Loucy (cell line): ENCODE results near the gene GDPD3.

Source experiments
- H2AFZ ChIP-seq: fragments of 200-600 bp; sonication (generic); 2 replicates; pipeline ENCODE4 v1.6.0; 2016; ENCODE audit warnings: antibody characterized with exemption, mild to moderate bottlenecking, low read length, moderate library complexity
- H3F3A ChIP-seq: fragments of 200-600 bp; 2 replicates; pipeline ENCODE4 v1.6.0; 2016; ENCODE audit warnings: antibody characterized with exemption, low read depth, mild to moderate bottlenecking
- H3K27me3 ChIP-seq: fragments of 200-600 bp; sonication (generic); 2 replicates; pipeline ENCODE4 v1.6.1; 2014; ENCODE audit warnings: low read length, mild to moderate bottlenecking; ENCODE audit not compliant: insufficient read depth, poor library complexity, severe bottlenecking
- H3K36me3 ChIP-seq: fragments of 200-600 bp; sonication (generic); 2 replicates; pipeline ENCODE4 v1.6.1; 2016; ENCODE audit warnings: low read length; ENCODE audit not compliant: insufficient read depth
- H3K4me1 ChIP-seq: fragments of 200-600 bp; sonication (generic); 2 replicates; pipeline ENCODE4 v1.5.1; 2014; ENCODE audit warnings: low read length, mild to moderate bottlenecking; ENCODE audit not compliant: insufficient read depth, poor library complexity, severe bottlenecking
- H3K4me2 ChIP-seq: fragments of 200-600 bp; sonication (generic); 2 replicates; pipeline ENCODE4 v1.6.0; 2014; ENCODE audit warnings: antibody characterized with exemption, low read length, low read depth, mild to moderate bottlenecking; ENCODE audit not compliant: poor library complexity, severe bottlenecking
- H3K4me3 ChIP-seq: fragments of 200-600 bp; sonication (generic); 2 replicates; pipeline ENCODE4 v1.5.1; 2014; ENCODE audit warnings: low read length, mild to moderate bottlenecking, mixed read lengths; ENCODE audit not compliant: poor library complexity, severe bottlenecking
- H3K79me2 ChIP-seq: fragments of 200-600 bp; sonication (generic); 2 replicates; pipeline ENCODE4 v1.6.1; 2014; ENCODE audit warnings: low read length; ENCODE audit not compliant: insufficient read depth
- H3K9ac ChIP-seq: fragments of 200-600 bp; sonication (generic); 2 replicates; pipeline ENCODE4 v1.6.0; 2014; ENCODE audit warnings: mild to moderate bottlenecking, low read depth, low read length, moderate library complexity; ENCODE audit not compliant: poor library complexity, severe bottlenecking
- H3K9me2 ChIP-seq: fragments of 200-600 bp; sonication (generic); replicated peaks from 2 replicates; pipeline ENCODE4 v1.6.1; 2016; ENCODE audit warnings: low read depth, low read length, mixed read lengths
- H3K9me3 ChIP-seq: fragments of 200-600 bp; sonication (generic); 2 replicates; pipeline ENCODE4 v1.6.1; 2014; ENCODE audit warnings: mild to moderate bottlenecking, antibody characterized with exemption, low read length, low read depth; ENCODE audit not compliant: insufficient read depth
- H4K20me1 ChIP-seq: fragments of 200-600 bp; sonication (generic); 2 replicates; pipeline ENCODE4 v1.6.0; 2014; ENCODE audit warnings: antibody characterized with exemption, low read length, mild to moderate bottlenecking; ENCODE audit not compliant: insufficient read depth, poor library complexity, severe bottlenecking
- EZH2phosphoT487 ChIP-seq: fragments of 200-600 bp; IDR thresholded peaks from 2 replicates; pipeline ENCODE4 v1.6.1; 2018; ENCODE audit warnings: antibody characterized with exemption, mild to moderate bottlenecking, moderate library complexity, borderline replicate concordance
- TF ChIP-seq, protein P1 (sequence below): fragments of 200-600 bp; sonication (generic); conservative IDR thresholded peaks from 2 replicates; pipeline ENCODE4 v1.5.1; 2014; ENCODE audit warnings: mild to moderate bottlenecking, antibody characterized with exemption, low read length

The GDPD3 gene

DNA sequence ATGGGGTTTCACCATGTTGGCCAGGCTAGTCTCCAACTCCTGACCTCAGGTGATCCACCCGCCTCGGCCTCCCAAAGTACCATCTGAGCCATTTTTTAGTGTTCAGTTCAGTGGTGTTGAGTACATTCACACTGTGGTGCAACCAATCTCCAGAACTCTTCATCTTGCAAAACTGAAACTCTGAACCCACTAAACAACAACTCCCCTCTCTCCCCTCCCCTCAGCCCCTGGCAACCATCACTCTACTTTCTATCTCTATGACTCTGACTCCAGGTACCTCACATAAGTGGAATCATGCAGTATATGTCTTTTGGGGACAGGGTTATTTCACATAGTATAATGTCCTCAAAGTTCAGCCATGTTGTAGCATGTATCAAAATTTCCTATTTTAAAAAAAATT, 28.4 kb upstream of the GDPD3 start:
- Histone ChIP-seq H3K79me2 (no peaks in the 10 kb centered on the region), H3K9me2 (no peaks in the 10 kb centered on the region), H2AFZ (no peak overlapping the region)

DNA sequence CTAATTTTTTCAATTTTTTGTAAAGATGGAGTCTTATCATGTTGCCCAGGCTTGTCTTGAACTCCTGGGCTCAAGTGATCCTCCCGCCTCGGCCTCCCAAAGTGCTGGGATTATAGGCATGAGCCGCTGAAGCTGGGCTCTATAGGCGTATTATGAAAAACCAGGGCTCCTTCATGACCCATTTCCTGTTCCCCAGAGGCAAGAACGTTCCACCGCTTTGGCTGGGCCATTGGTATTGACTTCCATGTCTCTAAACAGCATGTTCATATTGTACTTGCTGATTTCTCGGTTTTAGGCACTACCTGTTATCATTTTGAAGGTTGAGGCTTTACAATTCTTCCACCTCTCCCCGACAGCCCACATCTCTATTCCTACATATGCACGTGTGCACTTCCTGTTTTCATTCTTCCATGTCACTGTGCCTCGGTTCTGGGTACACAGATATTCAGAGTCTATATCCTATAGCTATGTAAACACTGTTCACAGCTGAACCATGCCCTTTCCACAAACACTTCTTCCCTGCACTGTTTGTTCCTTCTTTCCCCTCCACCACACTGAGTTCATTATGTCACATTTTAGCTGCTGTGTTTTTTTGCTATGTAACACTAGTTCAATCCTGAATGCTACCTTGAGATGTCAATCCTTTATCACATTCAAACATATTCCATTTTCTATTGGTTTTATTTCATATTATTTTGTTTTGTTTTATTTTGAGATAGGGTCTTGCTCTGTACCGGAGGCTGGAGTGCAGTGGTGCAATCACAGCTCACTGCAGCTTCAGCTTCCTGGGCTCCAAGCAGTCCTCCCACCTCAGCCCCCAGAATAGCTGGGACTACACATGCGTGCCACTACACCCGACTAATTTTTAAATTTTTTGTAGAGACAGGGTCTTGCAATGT, 26.5 kb upstream of the GDPD3 start:
- no peaks in the 10 kb centered on the region for H3K79me2 ChIP-seq
- no peaks in the 10 kb centered on the region for H4K20me1 ChIP-seq
- H3K27me3 ChIP-seq: no peaks in the 10 kb centered on the region
- H3K9ac ChIP-seq: no peak overlapping the region
- H3K4me3 ChIP-seq: no peak overlapping the region
- no peaks in the 10 kb centered on the region for H3F3A ChIP-seq
- no peaks in the 10 kb centered on the region for H3K9me3 ChIP-seq
- H3K4me2 ChIP-seq: no peak overlapping the region
- H3K36me3 ChIP-seq: no peaks in the 10 kb centered on the region
- H3K4me1 ChIP-seq: no peaks in the 10 kb centered on the region
- H3K9me2 ChIP-seq: no peaks in the 10 kb centered on the region
- H2AFZ ChIP-seq: peak overlapping the region; percentile 75
- TF ChIP-seq, protein P1, sequence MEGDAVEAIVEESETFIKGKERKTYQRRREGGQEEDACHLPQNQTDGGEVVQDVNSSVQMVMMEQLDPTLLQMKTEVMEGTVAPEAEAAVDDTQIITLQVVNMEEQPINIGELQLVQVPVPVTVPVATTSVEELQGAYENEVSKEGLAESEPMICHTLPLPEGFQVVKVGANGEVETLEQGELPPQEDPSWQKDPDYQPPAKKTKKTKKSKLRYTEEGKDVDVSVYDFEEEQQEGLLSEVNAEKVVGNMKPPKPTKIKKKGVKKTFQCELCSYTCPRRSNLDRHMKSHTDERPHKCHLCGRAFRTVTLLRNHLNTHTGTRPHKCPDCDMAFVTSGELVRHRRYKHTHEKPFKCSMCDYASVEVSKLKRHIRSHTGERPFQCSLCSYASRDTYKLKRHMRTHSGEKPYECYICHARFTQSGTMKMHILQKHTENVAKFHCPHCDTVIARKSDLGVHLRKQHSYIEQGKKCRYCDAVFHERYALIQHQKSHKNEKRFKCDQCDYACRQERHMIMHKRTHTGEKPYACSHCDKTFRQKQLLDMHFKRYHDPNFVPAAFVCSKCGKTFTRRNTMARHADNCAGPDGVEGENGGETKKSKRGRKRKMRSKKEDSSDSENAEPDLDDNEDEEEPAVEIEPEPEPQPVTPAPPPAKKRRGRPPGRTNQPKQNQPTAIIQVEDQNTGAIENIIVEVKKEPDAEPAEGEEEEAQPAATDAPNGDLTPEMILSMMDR: no peak
- no peak for TF ChIP-seq EZH2phosphoT487

More for the DNA sequence above, 28.4 kb upstream of the GDPD3 start:
- H3F3A ChIP-seq: no peaks in the 10 kb centered on the region
- no peak overlapping the region for H3K9ac ChIP-seq
- no peak overlapping the region for H3K4me2 ChIP-seq
- no peaks in the 10 kb centered on the region for H3K27me3 ChIP-seq
- no peaks in the 10 kb centered on the region for H3K36me3 ChIP-seq
- H3K4me3 ChIP-seq: no peak overlapping the region
- no peaks in the 10 kb centered on the region for H3K9me3 ChIP-seq
- no peak for TF ChIP-seq EZH2phosphoT487
- TF ChIP-seq, protein P1: no peak
- H4K20me1 ChIP-seq: no peaks in the 10 kb centered on the region
- no peaks in the 10 kb centered on the region for H3K4me1 ChIP-seq

DNA sequence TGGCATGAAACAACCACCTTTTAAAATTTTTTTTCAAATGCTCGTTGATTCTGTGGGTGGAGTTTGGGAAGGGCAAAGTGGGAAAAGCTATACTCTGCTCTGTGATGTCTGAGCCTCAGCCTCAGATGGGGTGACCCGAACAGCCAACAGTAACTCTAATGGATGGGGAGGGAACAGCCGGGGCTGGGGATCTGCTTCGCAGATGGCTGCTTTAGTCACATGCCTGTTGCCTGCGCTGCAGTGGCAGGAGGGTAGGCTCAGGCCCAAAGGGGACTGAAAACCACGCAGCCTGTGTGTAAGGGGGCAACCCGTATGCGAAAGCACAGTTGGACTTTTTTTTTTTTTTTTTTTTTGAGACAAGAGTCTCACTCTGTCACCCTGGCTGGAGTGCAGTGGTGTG, 24.6 kb upstream of the GDPD3 start:
- H4K20me1 ChIP-seq: no peaks in the 10 kb centered on the region
- H3K27me3 ChIP-seq: no peaks in the 10 kb centered on the region

More for the DNA sequence above, 24.6 kb upstream of the GDPD3 start:
- Histone ChIP-seq H3K4me3 (no peak overlapping the region), H3K9me2 (no peaks in the 10 kb centered on the region), H3K36me3 (no peaks in the 10 kb centered on the region), H3K9me3 (no peaks in the 10 kb centered on the region), H2AFZ (no peak overlapping the region), H3K4me2 (no peak overlapping the region), H3K9ac (no peak overlapping the region), H3K4me1 (no peaks in the 10 kb centered on the region), H3K79me2 (no peaks in the 10 kb centered on the region), H3F3A (no peaks in the 10 kb centered on the region)
- no peak for TF ChIP-seq EZH2phosphoT487
- TF ChIP-seq, protein P1: no peak
